Neuronal stem cell (in vitro differentiated cells): ENCODE results near the gene CNIH3.

Experiments
- DNase-seq: peaks from one replicate; pipeline ENCODE4 v3.0.0-alpha.2; 2013; ENCODE audit warnings: low spot score
- H2AFZ ChIP-seq: one replicate; pipeline ENCODE4 v1.6.1; 2013; ENCODE audit warnings: mild to moderate bottlenecking, low read length, inconsistent platforms
- H2AK5ac ChIP-seq: 2 replicates; pipeline ENCODE4 v1.6.1; 2013; ENCODE audit warnings: low read depth, mild to moderate bottlenecking, inconsistent platforms, low read length, moderate library complexity, mixed read lengths
- H2BK120ac ChIP-seq: 2 replicates; pipeline ENCODE4 v1.6.1; 2013; ENCODE audit warnings: low read depth, mild to moderate bottlenecking, inconsistent platforms, low read length, moderate library complexity, mixed read lengths
- H2BK12ac ChIP-seq: one replicate; pipeline ENCODE4 v1.6.1; 2013; ENCODE audit warnings: low read length, inconsistent platforms
- H2BK15ac ChIP-seq: 2 replicates; pipeline ENCODE4 v1.6.1; 2013; ENCODE audit warnings: mild to moderate bottlenecking, low read length, inconsistent platforms, mixed read lengths
- H2BK5ac ChIP-seq: one replicate; pipeline ENCODE4 v1.6.1; 2013; ENCODE audit warnings: inconsistent platforms, mild to moderate bottlenecking, low read length, moderate library complexity
- H3K14ac ChIP-seq: one replicate; pipeline ENCODE4 v1.6.1; 2013; ENCODE audit warnings: low read length, inconsistent platforms
- H3K18ac ChIP-seq: 2 replicates; pipeline ENCODE4 v1.6.1; 2013; ENCODE audit warnings: low read length, inconsistent platforms
- H3K23ac ChIP-seq: 2 replicates; pipeline ENCODE4 v1.6.1; 2013; ENCODE audit warnings: low read depth, mild to moderate bottlenecking, mixed read lengths, low read length, inconsistent platforms; ENCODE audit not compliant: poor library complexity
- H3K27ac ChIP-seq: replicated peaks from 3 replicates; pipeline ENCODE4 v1.5.1; 2013; ENCODE audit warnings: low read length, inconsistent platforms
- H3K27me3 ChIP-seq, 3 experiments: 2 replicates each; pipeline ENCODE4 v1.6.1; 2013; ENCODE audit warnings: low read length in 3 of 3, mild to moderate bottlenecking in 2 of 3, inconsistent platforms in 1 of 3, low read depth in 1 of 3, mixed read lengths in 1 of 3, moderate library complexity in 1 of 3; ENCODE audit not compliant: control insufficient read depth in 3 of 3, insufficient read depth in 3 of 3
- H3K36me3 ChIP-seq, 2 donors: replicated peaks in 1 of 2; 2 replicates each; pipeline ENCODE4 v1.6.1; 2013; ENCODE audit warnings: low read length in 2 of 2; ENCODE audit not compliant: control insufficient read depth in 2 of 2, insufficient read depth in 2 of 2
- H3K4ac ChIP-seq: 2 replicates; pipeline ENCODE4 v1.6.1; 2013; ENCODE audit warnings: inconsistent platforms, mild to moderate bottlenecking, low read length, moderate library complexity
- H3K4me1 ChIP-seq, 2 donors: 1 replicate in 1 of 2; 2 replicates in 1 of 2; pipeline ENCODE4 v1.6.1; 2013; ENCODE audit warnings: low read length in 2 of 2, low read depth in 1 of 2; ENCODE audit not compliant: control insufficient read depth in 2 of 2, insufficient read depth in 1 of 2
- H3K4me2 ChIP-seq: one replicate; pipeline ENCODE4 v1.6.1; 2013; ENCODE audit warnings: mild to moderate bottlenecking, low read length, inconsistent platforms; ENCODE audit not compliant: insufficient read depth, poor library complexity, severe bottlenecking
- H3K4me3 ChIP-seq, 2 donors: 2 replicates each; pipeline ENCODE4 v1.5.1; 2013; ENCODE audit warnings: low read length in 2 of 2, mild to moderate bottlenecking in 2 of 2, inconsistent platforms in 1 of 2, moderate library complexity in 1 of 2
- H3K79me1 ChIP-seq: one replicate; pipeline ENCODE4 v1.6.1; 2013; ENCODE audit warnings: low read depth, mild to moderate bottlenecking, inconsistent platforms, low read length, moderate library complexity
- H3K9ac ChIP-seq: one replicate; pipeline ENCODE4 v1.6.1; 2013; ENCODE audit warnings: mild to moderate bottlenecking, low read depth, low read length, inconsistent platforms; ENCODE audit not compliant: poor library complexity
- H3K9me3 ChIP-seq, 2 donors: replicated peaks in 1 of 2; 2 replicates each; pipeline versions ENCODE3 to v1.6.1; 2013; ENCODE audit warnings: low read length in 2 of 2, mild to moderate bottlenecking in 2 of 2, inconsistent platforms in 1 of 2, low read depth in 1 of 2, mixed read lengths in 1 of 2, moderate library complexity in 1 of 2; ENCODE audit not compliant: control insufficient read depth in 2 of 2, insufficient read depth in 1 of 2
- H4K8ac ChIP-seq: one replicate; pipeline ENCODE4 v1.6.1; 2013; ENCODE audit warnings: low read depth, mild to moderate bottlenecking, inconsistent platforms, low read length, moderate library complexity
- H4K91ac ChIP-seq: one replicate; pipeline ENCODE4 v1.6.1; 2013; ENCODE audit warnings: low read length, low read depth, mild to moderate bottlenecking, inconsistent platforms; ENCODE audit not compliant: poor library complexity
- WGBS, 2 donors: extraction: QIAGEN DNeasy Blood & Tissue Kit; methylation state at CpG; one replicate each; pipeline ENCODE4 v1.1.7; 2013; ENCODE audit warnings: missing lambda C conversion rate in 2 of 2, mixed read lengths in 1 of 2; ENCODE audit not compliant: insufficient read length in 2 of 2, insufficient replicate concordance in 1 of 2; ENCODE audit errors: extremely low coverage in 2 of 2; 5-methylcytosine and 5-hydroxymethylcytosine counted together

The CNIH3 gene

DNA sequence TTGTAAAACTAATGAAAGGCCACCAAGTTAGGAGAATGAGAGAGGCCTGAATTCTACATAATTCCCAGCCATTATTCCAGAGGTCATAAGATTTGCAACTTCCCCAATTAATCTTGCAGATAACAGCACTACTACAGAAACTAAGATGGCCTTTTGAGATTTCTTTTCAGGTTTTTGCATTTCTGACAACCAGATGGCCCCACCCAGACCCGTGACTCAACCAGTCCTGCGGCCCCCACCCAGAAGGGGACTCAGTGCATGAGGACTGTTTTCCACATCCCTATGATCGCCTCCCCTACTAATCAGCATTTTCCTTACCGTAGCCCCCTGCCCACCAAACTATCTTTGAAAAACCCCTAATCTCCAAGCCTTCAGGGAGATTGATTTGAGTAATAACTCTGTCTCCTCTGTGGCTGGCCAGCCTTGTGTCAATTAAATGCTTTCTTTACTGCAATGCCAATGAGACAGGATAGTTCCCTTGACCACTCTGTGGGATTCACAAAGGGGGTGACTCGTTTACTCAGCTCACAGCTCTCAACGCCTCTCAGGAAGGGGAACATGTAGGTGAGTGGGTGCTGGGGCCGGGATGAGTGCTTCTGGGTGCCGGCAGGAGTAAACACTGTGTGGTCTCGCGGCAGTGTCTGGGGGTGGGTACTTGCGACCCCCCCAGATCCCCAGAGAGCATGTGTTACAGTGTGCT is 10.5 kb upstream of the CNIH3 start:
- Histone ChIP-seq H3K9ac (no peak overlapping the region), H2BK12ac (no peak overlapping the region), H2BK120ac (no peak overlapping the region), H2AK5ac (no peak overlapping the region), H3K36me3 (no peaks in the 10 kb centered on the region), H3K27me3 (peaks cover 0 to 15% (median 0%) of the 10 kb centered on the region in 3 experiments), H3K9me3 (peaks cover 9 to 13% of the 10 kb centered on the region in 2 donors), H3K14ac (no peak overlapping the region), H3K4me1 (no peaks in the 10 kb centered on the region), H3K4me2 (no peak overlapping the region), H3K23ac (no peak overlapping the region), H3K4me3 (no peak overlapping the region), H2AFZ (no peak overlapping the region), H3K27ac (no peak overlapping the region), H4K91ac (no peak overlapping the region), H3K79me1 (no peaks in the 10 kb centered on the region), H3K4ac (no peak overlapping the region), H3K18ac (no peak overlapping the region), H2BK15ac (no peak overlapping the region), H2BK5ac (no peak overlapping the region), H4K8ac (no peak overlapping the region)
- no CpG with 5 or more reads among the region's 11 CpGs for WGBS, 2 donors
- no peak for DNase-seq

DNA sequence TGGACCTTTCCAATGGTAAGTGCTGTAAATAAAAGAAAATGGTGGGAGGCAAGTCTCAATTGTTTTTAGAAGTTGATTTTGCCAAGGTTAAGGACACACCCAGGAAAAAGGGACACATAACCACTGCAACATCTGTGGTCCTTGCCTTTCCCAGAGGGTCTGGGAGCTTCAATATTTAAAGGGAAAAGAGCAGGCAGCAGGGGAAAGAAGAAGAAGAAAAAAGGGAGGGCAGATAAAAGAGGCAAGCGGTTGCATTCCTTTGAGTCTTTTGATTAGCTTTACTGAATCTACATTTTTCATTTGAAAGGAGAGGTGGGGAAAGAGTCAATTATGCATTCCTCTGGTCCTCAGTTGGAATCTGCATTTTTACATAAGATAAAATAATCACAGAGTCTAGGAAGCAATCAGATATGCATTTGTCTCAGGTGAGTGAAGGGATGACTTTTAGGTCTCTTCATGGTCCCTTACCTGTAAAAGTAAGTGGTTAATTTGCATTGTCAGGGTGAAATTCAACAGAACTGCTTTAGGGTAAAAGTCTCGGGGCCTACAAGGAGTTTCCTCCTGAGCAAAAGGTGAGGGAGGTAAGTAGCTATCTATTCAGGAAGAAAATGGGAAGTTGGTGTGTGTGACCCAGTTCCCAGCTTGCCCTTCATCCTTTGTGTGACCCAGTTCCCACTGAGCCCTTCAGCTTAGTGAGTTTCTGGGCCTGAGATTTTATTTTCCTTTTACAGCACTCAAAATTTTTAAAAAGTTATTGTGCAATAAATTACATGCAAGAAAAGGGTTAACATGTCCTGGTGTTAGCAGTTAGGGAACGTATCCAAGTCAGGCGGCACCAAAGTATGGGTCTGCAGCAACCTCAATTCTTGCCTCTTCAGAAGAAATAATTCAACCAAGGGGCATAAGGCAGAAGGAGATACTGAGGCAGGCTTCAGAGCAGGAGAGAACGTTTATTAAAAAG is 8.6 kb upstream of the CNIH3 start:
- H3K36me3 ChIP-seq = no peaks in the 10 kb centered on the region
- H3K4me2 ChIP-seq = no peak overlapping the region
- H2BK15ac ChIP-seq = no peak overlapping the region
- H3K27ac ChIP-seq = no peak overlapping the region
- H3K4me1 ChIP-seq = no peaks in the 10 kb centered on the region
- no peak overlapping the region for H2AK5ac ChIP-seq
- no peak overlapping the region for H3K4me3 ChIP-seq
- H4K91ac ChIP-seq = no peak overlapping the region
- no peaks in the 10 kb centered on the region for H3K79me1 ChIP-seq
- no peak overlapping the region for H3K4ac ChIP-seq
- H3K9me3 ChIP-seq = peaks cover 9 to 13% of the 10 kb centered on the region in 2 donors
- no peak for DNase-seq
- no peak overlapping the region for H2BK12ac ChIP-seq
- H3K14ac ChIP-seq = no peak overlapping the region
- WGBS, 2 donors = no CpG with 5 or more reads among the region's 5 CpGs
- peaks cover 0 to 16% (median 0%) of the 10 kb centered on the region in 3 experiments for H3K27me3 ChIP-seq
- H4K8ac ChIP-seq = no peak overlapping the region
- no peak overlapping the region for H2BK5ac ChIP-seq
- H2BK120ac ChIP-seq = no peak overlapping the region
- H3K18ac ChIP-seq = no peak overlapping the region
- no peak overlapping the region for H3K9ac ChIP-seq
- H3K23ac ChIP-seq = no peak overlapping the region
- H2AFZ ChIP-seq = no peak overlapping the region

DNA sequence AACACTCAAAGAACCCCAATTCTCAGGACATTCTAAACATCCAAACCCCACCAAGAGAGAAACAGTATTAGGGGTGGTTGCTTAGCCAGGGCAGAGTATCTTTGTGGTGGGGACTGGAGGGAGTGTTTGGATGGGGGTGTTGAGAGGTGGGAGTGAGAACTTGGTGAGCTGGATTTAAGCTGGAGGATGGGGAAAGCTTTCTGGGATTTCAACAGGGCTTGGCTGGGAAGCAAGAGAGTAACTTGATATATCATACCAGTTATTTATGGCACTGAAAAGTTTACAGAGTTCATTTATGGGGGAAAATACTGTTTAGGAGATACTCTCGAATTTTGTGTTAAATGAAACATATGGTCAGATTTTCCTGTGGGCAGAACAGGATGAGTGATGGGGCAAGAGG is 6.8 kb upstream of the CNIH3 start:
- no peaks in the 10 kb centered on the region for H3K36me3 ChIP-seq
- no peak overlapping the region for H2BK5ac ChIP-seq
- no peak overlapping the region for H2BK120ac ChIP-seq
- no peaks in the 10 kb centered on the region for H3K4me1 ChIP-seq
- no peak overlapping the region for H4K91ac ChIP-seq
- H3K9ac ChIP-seq = no peak overlapping the region
- no peak overlapping the region for H3K27ac ChIP-seq
- H2BK15ac ChIP-seq = no peak overlapping the region
- no peak for DNase-seq
- peaks cover 9 to 13% of the 10 kb centered on the region in 2 donors for H3K9me3 ChIP-seq
- H3K14ac ChIP-seq = no peak overlapping the region
- H3K4me3 ChIP-seq = no peak overlapping the region
- no peak overlapping the region for H4K8ac ChIP-seq
- H3K4ac ChIP-seq = no peak overlapping the region
- H2AFZ ChIP-seq = no peak overlapping the region
- H2BK12ac ChIP-seq = no peak overlapping the region
- no peaks in the 10 kb centered on the region for H3K79me1 ChIP-seq
- no CpG with 5 or more reads among the region's 1 CpG for WGBS, 2 donors
- no peak overlapping the region for H3K18ac ChIP-seq
- H3K27me3 ChIP-seq = peaks cover 0 to 19% (median 0%) of the 10 kb centered on the region in 3 experiments
- H2AK5ac ChIP-seq = no peak overlapping the region
- H3K4me2 ChIP-seq = no peak overlapping the region
- no peak overlapping the region for H3K23ac ChIP-seq

DNA sequence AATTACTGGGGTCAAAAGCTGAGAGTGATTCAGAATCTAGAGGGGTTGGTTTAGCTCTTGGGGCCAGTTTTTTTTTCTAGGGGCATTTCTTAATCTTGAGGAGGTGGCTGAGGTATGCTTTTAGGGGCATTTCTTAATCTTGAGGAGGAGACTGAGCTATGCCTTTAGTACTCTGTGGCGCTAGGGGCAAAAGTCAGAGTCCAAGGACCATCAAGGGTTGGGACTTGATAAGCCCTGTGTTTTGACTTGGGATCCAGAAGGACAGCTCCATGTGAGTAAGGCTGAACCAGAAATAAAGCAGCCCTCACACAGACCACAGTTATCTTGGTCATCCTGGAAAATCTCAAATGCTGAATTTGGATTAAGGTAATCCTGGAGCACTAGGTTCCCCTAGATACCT is 3.9 kb upstream of the CNIH3 start:
- H2BK12ac ChIP-seq = no peak overlapping the region
- H3K18ac ChIP-seq = no peak overlapping the region
- no peak overlapping the region for H3K27ac ChIP-seq
- H2BK15ac ChIP-seq = no peak overlapping the region
- no peak overlapping the region for H3K4me3 ChIP-seq
- H2BK120ac ChIP-seq = no peak overlapping the region
- no peaks in the 10 kb centered on the region for H3K79me1 ChIP-seq
- no peak overlapping the region for H2BK5ac ChIP-seq
- H3K4me2 ChIP-seq = no peak overlapping the region
- DNase-seq = no peak
- H3K14ac ChIP-seq = no peak overlapping the region
- no peak overlapping the region for H2AK5ac ChIP-seq
- H4K8ac ChIP-seq = no peak overlapping the region
- no peaks in the 10 kb centered on the region for H3K36me3 ChIP-seq
- no CpG with 5 or more reads among the region's 1 CpG for WGBS, 2 donors
- H3K4me1 ChIP-seq = peaks cover 6 to 7% of the 10 kb centered on the region in 2 donors
- no peak overlapping the region for H3K9ac ChIP-seq
- H2AFZ ChIP-seq = no peak overlapping the region
- no peak overlapping the region for H4K91ac ChIP-seq
- no peak overlapping the region for H3K4ac ChIP-seq
- H3K23ac ChIP-seq = no peak overlapping the region
- H3K9me3 ChIP-seq = peaks cover 0 to 2% of the 10 kb centered on the region in 2 donors
- peaks cover 13 to 45% (median 21%) of the 10 kb centered on the region in 3 experiments for H3K27me3 ChIP-seq
